GM12801 (cell line): Measurements from ENCODE around the gene HIVEP3.

Experiments used
- TF ChIP-seq, protein P1 (sequence below): IDR thresholded peaks from one replicate; pipeline ENCODE4 v1.5.1; 2011; ENCODE audit warnings: control low read depth; ENCODE audit not compliant: insufficient read length; ENCODE audit errors: extremely low read depth

The HIVEP3 gene

DNA sequence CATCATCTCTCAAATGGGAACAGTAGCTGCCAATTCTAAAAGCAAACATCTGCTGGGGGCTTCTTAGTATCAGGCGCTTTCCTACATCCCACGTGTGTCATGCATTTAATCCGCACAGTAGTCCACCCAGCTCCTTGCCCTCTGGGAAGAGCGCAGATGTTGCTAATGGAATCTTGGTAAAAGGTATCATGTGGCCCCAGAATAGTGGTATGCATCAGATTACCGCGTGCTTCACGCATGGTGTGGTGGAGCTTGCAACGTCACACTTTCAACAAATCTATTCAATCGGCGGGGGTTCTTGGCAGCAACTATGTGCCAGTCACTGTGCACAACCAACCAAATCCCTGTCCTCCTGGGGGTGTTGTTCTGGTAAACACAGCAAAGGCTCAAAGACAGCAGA, 141.0 kb downstream of the HIVEP3 start:
- TF ChIP-seq, protein P1, sequence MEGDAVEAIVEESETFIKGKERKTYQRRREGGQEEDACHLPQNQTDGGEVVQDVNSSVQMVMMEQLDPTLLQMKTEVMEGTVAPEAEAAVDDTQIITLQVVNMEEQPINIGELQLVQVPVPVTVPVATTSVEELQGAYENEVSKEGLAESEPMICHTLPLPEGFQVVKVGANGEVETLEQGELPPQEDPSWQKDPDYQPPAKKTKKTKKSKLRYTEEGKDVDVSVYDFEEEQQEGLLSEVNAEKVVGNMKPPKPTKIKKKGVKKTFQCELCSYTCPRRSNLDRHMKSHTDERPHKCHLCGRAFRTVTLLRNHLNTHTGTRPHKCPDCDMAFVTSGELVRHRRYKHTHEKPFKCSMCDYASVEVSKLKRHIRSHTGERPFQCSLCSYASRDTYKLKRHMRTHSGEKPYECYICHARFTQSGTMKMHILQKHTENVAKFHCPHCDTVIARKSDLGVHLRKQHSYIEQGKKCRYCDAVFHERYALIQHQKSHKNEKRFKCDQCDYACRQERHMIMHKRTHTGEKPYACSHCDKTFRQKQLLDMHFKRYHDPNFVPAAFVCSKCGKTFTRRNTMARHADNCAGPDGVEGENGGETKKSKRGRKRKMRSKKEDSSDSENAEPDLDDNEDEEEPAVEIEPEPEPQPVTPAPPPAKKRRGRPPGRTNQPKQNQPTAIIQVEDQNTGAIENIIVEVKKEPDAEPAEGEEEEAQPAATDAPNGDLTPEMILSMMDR = no peak

DNA sequence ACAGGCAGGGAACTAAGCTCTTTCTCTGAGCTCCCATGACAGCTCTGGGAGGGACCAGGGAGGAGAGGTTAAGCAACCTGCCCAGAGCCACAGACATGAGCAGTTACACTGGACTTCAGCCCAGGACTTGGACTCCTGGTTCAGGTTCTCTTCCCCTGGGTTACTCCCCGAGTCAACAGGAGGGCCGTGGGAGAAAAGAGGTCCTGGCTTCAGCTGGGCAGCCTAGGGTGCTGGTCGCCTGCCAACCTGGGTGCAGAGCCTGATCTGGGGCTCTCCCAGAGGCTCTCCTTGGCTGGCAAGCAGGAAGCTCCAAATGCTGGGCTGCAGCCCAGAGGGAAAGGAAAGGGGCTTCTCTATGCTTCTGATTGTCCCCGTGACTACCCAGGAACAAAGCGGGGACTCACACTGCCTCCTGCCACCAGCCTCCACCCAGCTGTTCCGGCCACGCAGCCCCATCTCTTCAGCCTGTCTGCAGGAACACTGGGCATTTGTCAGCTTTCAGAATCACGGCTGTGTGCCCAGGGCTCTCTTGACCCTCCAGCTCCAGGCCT, 141.8 kb downstream of the HIVEP3 start:
- TF ChIP-seq, protein P1 = no peak

DNA sequence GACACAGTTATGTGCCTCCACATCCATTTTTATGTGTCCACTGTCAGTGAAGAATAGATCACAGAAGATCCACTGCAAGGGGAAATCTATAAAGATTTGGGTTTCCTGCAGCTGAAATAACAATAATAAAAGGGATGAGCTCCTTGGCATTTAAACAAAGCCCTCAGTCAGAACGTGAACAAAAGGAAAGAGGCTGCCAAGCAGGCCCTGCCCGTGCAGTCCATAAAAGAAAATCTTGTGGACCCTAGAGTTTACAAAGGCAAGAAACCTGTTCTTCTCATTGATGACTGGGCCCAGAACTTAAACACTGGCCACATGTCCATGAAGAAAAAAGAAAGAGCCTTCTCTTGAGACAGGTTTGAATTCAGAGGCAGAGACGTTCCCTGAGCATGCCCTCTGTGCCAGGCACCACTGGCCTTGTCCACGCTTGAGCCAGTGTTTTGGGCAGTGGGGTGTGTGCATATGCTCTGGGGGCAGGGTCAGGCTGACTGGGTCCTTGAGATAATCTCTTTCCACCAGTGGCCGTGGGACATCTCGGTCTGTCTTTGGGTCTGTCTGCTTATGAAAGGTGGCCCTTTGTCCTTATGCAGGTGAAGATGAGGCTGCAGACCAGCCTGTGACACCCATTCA, 142.7 kb downstream of the HIVEP3 start:
- TF ChIP-seq, protein P1 = no peak

DNA sequence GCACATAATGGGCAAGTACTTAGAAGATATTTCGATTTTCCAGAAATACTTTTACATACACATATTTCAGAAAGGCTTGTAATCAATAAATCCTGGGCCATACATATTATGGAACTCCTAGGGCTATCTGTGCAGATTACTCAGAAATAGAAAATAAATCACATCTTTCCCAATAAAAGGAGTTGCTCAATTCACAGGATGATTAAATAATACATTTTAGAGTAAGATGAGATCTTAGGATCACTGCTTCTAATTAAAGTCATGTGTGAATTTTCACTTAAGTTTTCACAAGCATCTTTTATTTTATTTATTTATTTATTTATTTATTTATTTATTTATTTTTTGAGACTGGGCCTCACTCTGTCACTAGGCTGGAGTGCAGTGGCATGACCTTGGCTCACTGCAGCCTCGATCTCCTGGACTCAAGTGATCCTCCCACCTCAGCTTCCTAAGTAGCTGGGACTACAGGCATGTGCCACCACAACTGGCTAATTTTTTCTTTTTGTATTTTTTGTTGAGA, 144.2 kb downstream of the HIVEP3 start:
- TF ChIP-seq, protein P1 = no peak

DNA sequence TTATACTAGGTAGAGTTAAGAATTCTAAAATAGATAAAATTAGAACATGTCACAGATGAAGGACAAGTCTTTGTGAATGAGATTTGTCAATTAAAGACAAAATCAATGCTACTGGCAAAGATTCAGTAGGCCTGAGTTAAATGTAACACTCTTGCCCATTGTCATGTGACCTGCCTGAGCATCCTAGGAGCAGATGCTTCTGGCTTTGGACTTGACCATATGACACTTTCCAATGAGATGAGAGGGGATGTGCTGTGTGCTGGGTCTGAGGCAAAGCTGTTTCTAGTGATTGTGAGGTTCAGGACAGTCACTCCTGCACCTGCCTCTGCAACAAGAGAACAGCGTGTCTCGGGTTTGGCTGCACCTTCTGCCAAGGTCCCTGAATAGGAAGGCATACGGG, 144.9 kb downstream of the HIVEP3 start:
- TF ChIP-seq, protein P1 = no peak

DNA sequence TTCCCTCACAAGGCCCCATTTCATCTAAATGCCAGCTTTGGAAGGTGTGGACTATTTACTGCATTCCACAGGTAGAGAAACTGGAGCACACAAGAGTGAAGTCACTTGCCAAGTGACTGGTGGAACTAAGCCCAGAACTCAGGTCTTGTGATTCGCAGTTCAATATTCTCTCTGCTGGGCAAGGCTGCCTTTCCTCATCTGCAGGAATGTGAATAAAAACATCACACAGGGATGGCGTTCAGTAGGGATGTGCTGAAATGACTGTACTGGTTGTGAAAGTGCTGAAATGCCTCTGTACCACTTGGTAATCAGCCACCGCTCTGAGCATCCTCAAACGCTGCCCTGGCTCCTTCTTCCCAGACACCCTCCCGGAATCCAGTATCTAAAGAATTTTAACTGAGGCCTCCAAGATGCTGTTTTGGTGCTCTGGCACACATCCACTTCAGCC, 145.6 kb downstream of the HIVEP3 start:
- TF ChIP-seq, protein P1 = no peak

DNA sequence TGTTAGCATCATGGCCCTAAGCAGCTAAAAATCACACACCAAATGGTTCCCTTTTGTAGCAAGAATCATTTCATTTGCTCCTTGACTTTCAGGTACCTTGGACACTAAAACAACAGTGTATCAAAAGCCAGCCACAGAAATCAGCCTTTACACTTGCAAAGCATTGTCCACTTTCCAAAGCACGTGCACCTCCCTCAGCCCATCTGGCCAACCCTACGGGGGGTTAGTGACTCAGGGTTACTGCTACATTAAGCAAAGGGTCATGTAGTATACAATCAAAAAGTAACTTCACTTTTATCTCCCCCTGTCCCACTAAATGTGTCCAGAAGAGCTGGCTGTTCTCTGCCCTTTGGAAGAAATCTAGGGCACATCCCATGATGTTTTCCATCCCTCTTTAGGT, 149.7 kb downstream of the HIVEP3 start:
- TF ChIP-seq, protein P1 = no peak
